NCI-H460 (cell line): Measurements from ENCODE around the gene RAB4A. TPM values are rescaled to one million over a fixed set of nuclear protein-coding genes. Genes with fewer than 3 reads are reported as not detected.
"Not testable (repeated sequence)": the region's sequence is repeated elsewhere in the genome, so short reads cannot be mapped to it uniquely, and the experiment has no call there.

Experiments used
- DNase-seq: peaks from one replicate; pipeline ENCODE4 v3.0.0-alpha.2; 2016; ENCODE audit warnings: low read depth; ENCODE audit errors: extremely low read depth
- total RNA-seq: library from RNA; depleted of rRNA; stranded (reverse); fragments of >200 nt; shearing (Covaris generic); gene quantifications from 2 replicates; pipeline ENCODE4 v1.2.3, GENCODE V29; 2014

RAB4A gene
- total RNA-seq, 1 experiment from 2014 or later: 39.2 TPM

- DNase-seq: not testable (repeated sequence)
These were observed 56.9 kb downstream of the RAB4A start for GRCh38 chr1:229327765-229328164.

GRCh38 chr1:229328598-229329362 lies 57.9 kb downstream of the RAB4A start:
- DNase-seq: no peak

GRCh38 chr1:229334269-229334668 lies 63.4 kb downstream of the RAB4A start:
- no peak for DNase-seq

- no peak for DNase-seq
These were observed 63.8 kb downstream of the RAB4A start for GRCh38 chr1:229334716-229335115.

GRCh38 chr1:229336345-229336744 lies 65.4 kb downstream of the RAB4A start:
- no peak for DNase-seq

GRCh38 chr1:229339086-229339485 lies 68.2 kb downstream of the RAB4A start:
- DNase-seq: no peak

GRCh38 chr1:229339520-229339919 lies 68.6 kb downstream of the RAB4A start:
- DNase-seq: no peak

GRCh38 chr1:229340496-229340895 lies 69.6 kb downstream of the RAB4A start:
- DNase-seq: no peak

- DNase-seq: peak; percentile 80
These were observed 71.1 kb downstream of the RAB4A start for GRCh38 chr1:229341774-229342655.

GRCh38 chr1:229342656-229343569 lies 72.0 kb downstream of the RAB4A start, which contains the start of gene CCSAP:
Gene CCSAP (minus strand): TSS chr1:229343047. CDS start chr1:229342465, 582 bp downstream.
- peak; percentile 33 for DNase-seq

- no peak for DNase-seq
These were observed 73.2 kb downstream of the RAB4A start for GRCh38 chr1:229344139-229344538.

- DNase-seq: no peak
These were observed 74.2 kb downstream of the RAB4A start for GRCh38 chr1:229344937-229345684.

- no peak for DNase-seq
These were observed 76.6 kb downstream of the RAB4A start for GRCh38 chr1:229347528-229347927.

GRCh38 chr1:229349463-229350385 lies 78.8 kb downstream of the RAB4A start:
- no peak for DNase-seq

GRCh38 chr1:229352975-229353374 lies 82.1 kb downstream of the RAB4A start:
- no peak for DNase-seq

GRCh38 chr1:229354226-229354625 lies 83.3 kb downstream of the RAB4A start:
- DNase-seq: no peak
